Activated T-cell treated with anti-CD3 and anti-CD28 coated beads, Interleukin-2, amount 50 U/mL, for 4 hours (primary cell): ENCODE data around the gene ANGPTL1. TPM values are rescaled to one million over a fixed set of nuclear protein-coding genes. Genes with fewer than 3 reads are reported as not detected.
A peak's percentile ranks its signal among the peaks of the same experiment; 100 is the strongest.

Source experiments
- ATAC-seq, 2 donors: fragments of 200-7000 bp; cut with Tn5 transposase; one replicate each; pipeline ENCODE4 v1.10.0; 2021
- DNase-seq: peaks from one replicate; pipeline ENCODE4 v3.0.0-alpha.2; 2020
- H3K27me3 Mint-ChIP-seq: one replicate; pipeline ENCODE4 v1.8.0; 2021; ENCODE audit warnings: low read depth, mixed read lengths
- H3K36me3 Mint-ChIP-seq: one replicate; pipeline ENCODE4 v1.8.0; 2022; ENCODE audit warnings: mixed read lengths; ENCODE audit not compliant: insufficient read depth
- H3K4me1 Mint-ChIP-seq: one replicate; pipeline ENCODE4 v1.8.0; 2021; ENCODE audit warnings: low read depth, mixed read lengths
- H3K4me3 Mint-ChIP-seq: one replicate; pipeline ENCODE4 v1.8.0; 2021; ENCODE audit warnings: mild to moderate bottlenecking, moderate library complexity, mixed read lengths
- H3K9me3 Mint-ChIP-seq: one replicate; pipeline ENCODE4 v1.8.0; 2021; ENCODE audit warnings: mixed read lengths
- total RNA-seq, 3 donors: library from RNA; stranded (reverse); gene quantifications; one replicate each; pipeline ENCODE4 v1.2.1, GENCODE V29; 2021

The ANGPTL1 gene
- total RNA-seq, 3 donors from 2014 or later, result not detected

DNA sequence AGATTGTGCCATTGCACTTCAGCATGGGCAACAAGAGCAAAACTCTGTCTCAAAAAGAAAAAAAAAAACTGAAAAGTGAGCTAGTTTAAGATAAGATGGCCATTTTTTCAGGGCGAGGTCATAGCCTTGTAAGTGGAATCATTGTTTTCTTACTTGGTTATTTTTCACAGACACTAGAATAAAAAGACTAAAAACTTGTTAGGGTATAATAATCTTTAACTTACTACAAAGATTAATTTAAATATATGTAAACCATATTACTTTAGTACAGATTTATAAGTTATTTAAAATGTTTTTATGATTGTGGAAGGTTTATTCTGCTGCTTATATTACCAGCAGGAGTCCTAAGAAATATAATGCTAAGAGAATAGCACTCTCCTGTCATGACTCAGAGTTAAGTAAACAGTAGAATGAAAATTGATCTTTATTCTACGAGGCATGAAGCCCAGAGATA, 23.5 kb downstream of the ANGPTL1 start:
- H3K36me3 Mint-ChIP-seq, result no peaks in the 10 kb centered on the region
- H3K27me3 Mint-ChIP-seq, result no peaks in the 10 kb centered on the region
- ATAC-seq (no peak), DNase-seq (no peak)
- no peak overlapping the region for H3K4me3 Mint-ChIP-seq
- no peaks in the 10 kb centered on the region for H3K4me1 Mint-ChIP-seq
- H3K9me3 Mint-ChIP-seq, result no peaks in the 10 kb centered on the region

DNA sequence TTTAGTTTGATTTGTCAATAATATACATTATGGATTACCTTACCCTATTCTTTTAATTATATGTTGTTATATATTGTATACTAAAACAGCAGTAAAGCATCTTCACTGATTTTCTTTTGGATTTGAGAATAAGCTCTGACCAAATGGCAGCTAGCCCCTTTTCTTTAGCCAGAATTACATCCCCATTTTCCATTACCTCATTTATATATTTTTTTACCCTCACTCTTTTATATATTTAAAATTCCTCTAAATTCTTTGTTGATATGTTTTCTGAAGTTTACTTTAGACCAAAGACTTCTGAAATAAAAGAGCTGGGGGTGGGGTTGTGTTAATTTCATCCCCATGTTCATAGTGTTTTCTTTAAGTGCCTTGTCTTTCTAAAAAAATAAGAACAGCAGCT, 24.6 kb downstream of the ANGPTL1 start:
- no peaks in the 10 kb centered on the region for H3K4me1 Mint-ChIP-seq
- no peaks in the 10 kb centered on the region for H3K27me3 Mint-ChIP-seq
- DNase-seq, result no peak
- H3K36me3 Mint-ChIP-seq, result no peaks in the 10 kb centered on the region
- no peak overlapping the region for H3K4me3 Mint-ChIP-seq
- no peaks in the 10 kb centered on the region for H3K9me3 Mint-ChIP-seq
- ATAC-seq, result no peak

DNA sequence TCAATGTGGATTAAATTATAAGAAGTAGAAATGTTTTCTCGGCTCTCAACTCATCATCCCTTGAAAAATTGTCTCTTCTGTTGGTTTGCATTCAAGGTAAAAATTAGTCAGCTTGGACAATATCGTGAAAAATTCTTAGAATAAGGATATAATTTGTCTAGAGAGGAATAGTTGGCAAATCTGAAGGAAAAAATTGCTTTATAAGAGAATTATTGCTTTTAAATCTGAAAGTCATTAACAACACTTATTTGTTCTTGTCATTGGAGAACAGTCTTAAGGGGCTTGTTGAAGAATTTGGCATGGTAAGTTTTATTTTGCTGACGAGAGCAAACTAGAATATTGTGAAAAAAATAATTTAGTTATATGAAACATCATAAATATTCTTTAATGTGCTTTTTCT, 26.4 kb downstream of the ANGPTL1 start:
- no peaks in the 10 kb centered on the region for H3K9me3 Mint-ChIP-seq
- DNase-seq (no peak), ATAC-seq (no peak)
- no peaks in the 10 kb centered on the region for H3K4me1 Mint-ChIP-seq
- H3K4me3 Mint-ChIP-seq, result no peak overlapping the region
- H3K36me3 Mint-ChIP-seq, result no peaks in the 10 kb centered on the region
- no peaks in the 10 kb centered on the region for H3K27me3 Mint-ChIP-seq

DNA sequence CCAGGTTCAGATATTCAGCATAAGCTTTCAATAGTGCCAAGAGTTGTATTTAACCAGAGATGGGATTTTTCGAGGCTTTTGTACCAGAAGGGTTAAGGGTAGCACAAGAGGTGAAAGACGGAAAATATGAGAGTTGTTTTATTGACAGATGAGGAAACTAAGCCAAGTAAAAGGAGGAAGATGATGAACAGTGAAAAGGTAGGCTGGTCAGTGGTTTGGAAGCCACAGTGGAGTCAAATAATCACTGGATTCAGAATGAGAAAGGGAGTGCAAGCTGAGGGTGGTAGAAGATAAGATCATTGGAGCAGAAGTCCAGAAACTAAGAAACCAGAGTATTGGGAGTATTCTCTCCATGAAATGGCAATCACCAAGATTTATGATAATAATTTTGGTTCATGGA, 45.7 kb downstream of the ANGPTL1 start:
- DNase-seq (no peak), ATAC-seq (no peak)
- peaks cover 7% of the 10 kb centered on the region for H3K4me1 Mint-ChIP-seq
- peaks cover 23% of the 10 kb centered on the region for H3K36me3 Mint-ChIP-seq
- peaks cover 3% of the 10 kb centered on the region for H3K27me3 Mint-ChIP-seq
- H3K9me3 Mint-ChIP-seq, result no peaks in the 10 kb centered on the region
- no peak overlapping the region for H3K4me3 Mint-ChIP-seq

DNA sequence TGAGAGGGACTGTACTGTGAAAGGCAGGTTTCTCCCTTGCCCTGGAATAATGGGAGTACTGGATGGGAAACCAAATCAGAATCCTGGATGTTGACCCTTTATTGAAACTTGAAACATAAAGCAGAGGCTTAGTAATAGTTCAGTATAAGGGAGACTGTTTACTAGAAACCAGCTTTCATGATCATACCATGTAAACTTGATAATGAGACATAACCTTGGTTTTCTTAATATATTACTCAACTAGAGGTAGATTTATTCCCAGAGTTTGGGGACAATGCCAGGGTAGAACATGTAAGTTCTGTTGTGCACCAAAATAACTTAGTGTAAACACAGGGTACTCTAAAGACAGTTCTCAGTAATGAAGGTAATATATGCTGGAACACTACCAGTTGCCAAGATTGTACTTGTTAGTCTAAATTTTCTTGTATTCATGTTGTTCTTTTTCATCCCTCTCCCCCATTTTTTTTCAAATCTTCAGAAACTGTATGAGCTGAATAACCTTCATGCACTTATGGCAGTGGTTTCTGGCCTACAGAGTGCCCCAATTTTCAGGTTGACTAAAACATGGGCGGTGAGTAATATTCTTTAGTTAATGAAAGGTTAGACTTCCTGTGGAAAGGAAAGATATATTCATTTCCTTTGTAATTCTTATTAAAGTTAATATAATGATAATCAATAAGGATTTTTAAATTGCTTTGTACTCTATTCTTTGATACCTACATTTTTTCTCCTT, 49.6 kb downstream of the ANGPTL1 start:
- Mint-ChIP-seq H3K9me3 (no peaks in the 10 kb centered on the region), H3K27me3 (peaks cover 3% of the 10 kb centered on the region), H3K36me3 (peaks cover 22% of the 10 kb centered on the region), H3K4me3 (no peak overlapping the region), H3K4me1 (peaks cover 7% of the 10 kb centered on the region)
- DNase-seq (no peak), ATAC-seq (peak in 1 of 2 donors; percentile 46)

DNA sequence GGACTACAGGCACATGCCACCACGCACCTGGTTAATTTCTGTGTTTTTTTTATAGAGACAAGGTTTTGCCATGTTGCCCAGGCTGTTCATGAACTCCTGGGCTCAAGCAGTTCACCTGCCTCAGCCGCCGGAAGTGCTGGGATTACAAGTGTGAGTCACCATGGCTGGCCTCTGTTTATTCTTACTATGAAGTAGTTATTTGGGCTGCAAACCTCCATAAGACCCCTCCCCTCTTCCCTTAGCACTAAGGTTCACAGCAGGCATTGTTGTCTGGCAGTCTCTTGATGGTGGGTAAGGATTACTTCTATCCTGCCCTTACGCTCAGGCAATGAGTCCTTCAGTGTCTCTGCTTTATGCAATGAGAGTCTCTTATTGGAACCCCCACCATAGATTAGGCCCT, 51.8 kb downstream of the ANGPTL1 start:
- Mint-ChIP-seq H3K27me3 (peaks cover 3% of the 10 kb centered on the region), H3K4me1 (peaks cover 4% of the 10 kb centered on the region), H3K9me3 (no peaks in the 10 kb centered on the region), H3K36me3 (peaks cover 17% of the 10 kb centered on the region), H3K4me3 (no peak overlapping the region)
- ATAC-seq, result no peak
- DNase-seq, result no peak

DNA sequence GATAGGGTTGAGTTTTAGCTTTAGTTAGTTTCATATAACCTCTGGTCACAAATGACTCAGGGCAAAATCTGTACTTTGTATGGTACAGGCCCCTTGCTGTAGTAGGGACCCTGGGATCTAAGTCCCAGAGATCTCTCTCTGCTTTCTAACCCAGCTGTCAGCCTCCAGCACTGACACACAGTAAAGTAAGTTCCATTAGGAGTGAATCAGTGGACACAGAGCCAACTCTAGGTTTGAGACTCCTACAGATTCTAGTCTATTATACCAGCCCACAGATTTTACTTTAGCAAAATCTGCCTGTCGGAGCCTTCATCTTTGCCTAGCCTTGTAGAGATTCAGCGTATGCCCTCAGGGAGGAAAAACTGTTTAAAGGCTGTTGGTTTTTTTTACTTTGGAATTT, 52.5 kb downstream of the ANGPTL1 start:
- DNase-seq, result no peak
- Mint-ChIP-seq H3K27me3 (no peaks in the 10 kb centered on the region), H3K4me3 (no peak overlapping the region), H3K4me1 (peaks cover 4% of the 10 kb centered on the region), H3K36me3 (peaks cover 13% of the 10 kb centered on the region), H3K9me3 (no peaks in the 10 kb centered on the region)
- ATAC-seq, result no peak

DNA sequence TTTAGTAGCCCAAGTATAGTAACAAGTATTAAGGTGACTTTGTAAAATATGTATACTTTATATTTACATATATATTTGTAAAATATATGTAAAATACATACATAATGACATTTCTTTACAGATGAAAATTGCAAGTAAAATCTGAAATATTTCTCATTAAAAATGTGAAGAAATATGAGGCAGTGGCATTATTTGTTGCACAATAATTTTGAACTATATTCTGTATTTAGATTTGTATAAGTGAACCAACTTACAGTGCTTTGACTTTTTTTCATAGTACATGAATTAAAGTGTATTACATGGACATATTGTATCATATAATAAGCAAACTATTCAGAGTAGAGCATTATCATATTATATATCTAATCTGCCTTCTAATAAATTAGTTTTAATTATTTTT, 60.3 kb downstream of the ANGPTL1 start:
- Mint-ChIP-seq H3K4me3 (no peak overlapping the region), H3K4me1 (no peaks in the 10 kb centered on the region), H3K36me3 (peaks cover 14% of the 10 kb centered on the region), H3K9me3 (no peaks in the 10 kb centered on the region), H3K27me3 (no peaks in the 10 kb centered on the region)
- no peak for DNase-seq
- no peak for ATAC-seq

DNA sequence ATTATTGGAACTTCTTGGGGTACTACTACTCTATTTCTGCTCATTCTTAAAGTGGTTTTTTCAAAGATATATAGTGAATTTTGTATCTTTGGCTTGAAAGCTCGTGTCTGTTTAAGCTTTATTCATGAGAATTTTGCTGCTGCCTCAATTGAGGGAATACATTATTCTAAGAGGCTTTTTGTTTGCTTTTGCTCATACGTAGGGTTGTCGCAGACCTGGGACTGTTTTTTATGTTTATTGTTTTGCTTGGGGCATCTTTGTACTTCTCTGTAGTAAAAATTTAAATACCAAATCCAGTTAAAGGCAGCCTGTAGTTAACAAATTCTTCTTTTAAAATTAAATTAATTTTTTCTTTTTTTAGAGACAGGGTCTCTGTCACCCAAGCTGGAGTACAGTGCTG, 62.3 kb downstream of the ANGPTL1 start:
- H3K4me3 Mint-ChIP-seq, result no peak overlapping the region
- ATAC-seq, result no peak
- no peaks in the 10 kb centered on the region for H3K4me1 Mint-ChIP-seq
- no peaks in the 10 kb centered on the region for H3K27me3 Mint-ChIP-seq
- DNase-seq, result no peak
- H3K9me3 Mint-ChIP-seq, result peaks cover 4% of the 10 kb centered on the region
- peaks cover 13% of the 10 kb centered on the region for H3K36me3 Mint-ChIP-seq

DNA sequence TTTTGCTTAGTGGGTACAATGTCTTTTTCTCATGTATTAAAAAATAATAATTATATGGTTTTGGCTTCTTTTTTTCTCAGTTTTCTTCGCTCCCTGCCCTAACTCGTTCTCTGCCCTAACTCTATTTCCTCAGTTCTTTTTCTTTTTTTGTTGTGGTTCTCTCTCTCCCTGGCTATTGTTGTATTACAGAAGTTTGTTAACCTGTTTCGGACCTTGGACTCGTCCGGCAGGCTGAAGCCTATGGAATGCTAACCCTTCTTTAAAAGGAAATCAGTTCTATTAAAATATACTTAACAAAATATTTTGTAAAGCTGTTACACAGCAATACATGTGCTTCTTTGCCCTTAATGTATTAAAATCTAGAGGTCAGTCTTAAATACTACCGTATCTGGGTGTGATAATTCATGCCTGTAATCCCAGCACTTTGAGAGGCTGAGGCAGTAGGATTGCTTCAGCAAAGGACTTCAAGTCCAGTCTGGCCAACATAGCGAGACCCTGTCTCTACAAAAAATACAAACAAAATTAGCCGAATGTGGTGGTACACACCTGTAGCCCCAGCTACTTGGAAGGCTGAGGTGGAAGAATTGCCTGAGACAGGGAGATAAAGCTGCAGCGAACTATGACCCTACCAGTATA, 64.1 kb downstream of the ANGPTL1 start:
- Mint-ChIP-seq H3K36me3 (peaks cover 12% of the 10 kb centered on the region), H3K9me3 (peaks cover 4% of the 10 kb centered on the region), H3K4me3 (no peak overlapping the region), H3K27me3 (no peaks in the 10 kb centered on the region), H3K4me1 (no peaks in the 10 kb centered on the region)
- no peak for DNase-seq
- ATAC-seq, result no peak

DNA sequence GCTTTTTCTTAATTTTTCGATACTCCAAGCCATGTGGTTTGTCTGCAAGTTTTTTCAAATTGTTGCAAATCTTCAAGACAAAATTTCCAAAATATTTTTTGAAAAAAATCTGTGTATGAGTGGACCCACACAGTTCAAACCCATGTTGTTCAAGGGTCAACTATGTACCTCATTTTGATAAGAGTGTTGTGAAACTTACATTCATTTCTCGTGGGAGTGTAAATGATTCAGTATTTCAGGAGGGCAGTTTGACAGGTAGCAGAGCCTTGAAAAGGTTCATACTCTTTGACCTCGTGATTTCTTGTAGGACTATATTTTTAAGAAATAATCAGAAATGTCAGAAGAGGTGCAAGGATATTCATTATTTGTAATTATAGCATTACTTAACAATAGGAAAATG, 68.0 kb downstream of the ANGPTL1 start:
- peaks cover 8% of the 10 kb centered on the region for H3K9me3 Mint-ChIP-seq
- no peak for ATAC-seq
- no peak overlapping the region for H3K4me3 Mint-ChIP-seq
- H3K36me3 Mint-ChIP-seq, result peaks cover 11% of the 10 kb centered on the region
- H3K4me1 Mint-ChIP-seq, result no peaks in the 10 kb centered on the region
- no peaks in the 10 kb centered on the region for H3K27me3 Mint-ChIP-seq
- no peak for DNase-seq

Other genes with a start within 250 kb of the ANGPTL1 start
- 1 to 10 TPM; 1.1 to 2.2 (median 1.8) TPM for gene RALGPS2, start 145.8 kb downstream of the ANGPTL1 start, total RNA-seq
- 10 to 100 TPM; 35.1 to 37.9 (median 35.7) TPM for gene FAM20B, start 154.8 kb upstream of the ANGPTL1 start, total RNA-seq
- 10 to 100 TPM; 38.7 to 39.9 (median 39.8) TPM for gene TOR3A, start 211.0 kb upstream of the ANGPTL1 start, total RNA-seq